Left lung (tissue), 10 donors: ENCODE results near the gene OCA2. TPM values are rescaled to one million over a fixed set of nuclear protein-coding genes. Genes with fewer than 3 reads are reported as not detected.

Experiments
- ATAC-seq: fragments of 200-7000 bp; cut with Tn5 transposase; one replicate; pipeline ENCODE4 v1.9.1; 2020; ENCODE audit warnings: moderate library complexity
- DNase-seq, 4 donors: peaks; one replicate each; pipeline ENCODE4 v3.0.0-alpha.2; 2013 to 2020
- H3K27ac ChIP-seq, 2 donors: fragments of 200-600 bp; sonication (generic) in 1 of 2; one replicate each; pipeline versions ENCODE4 v1.5.0 to v1.8.0; 2020 to 2021
- H3K27me3 ChIP-seq, 2 donors: fragments of 200-600 bp; sonication (generic) in 1 of 2; one replicate each; pipeline versions ENCODE4 v1.5.0 to v1.8.0; 2020 to 2021
- H3K36me3 ChIP-seq, 2 donors: fragments of 200-600 bp; sonication (generic) in 1 of 2; one replicate each; pipeline versions ENCODE4 v1.5.0 to v1.8.0; 2020 to 2021
- H3K4me1 ChIP-seq, 2 donors: fragments of 200-600 bp; one replicate each; pipeline ENCODE4 v1.8.0; 2021
- H3K4me3 ChIP-seq, 2 donors: fragments of 200-600 bp; sonication (generic) in 1 of 2; one replicate each; pipeline versions ENCODE4 v1.5.0 to v1.8.0; 2020 to 2021; ENCODE audit warnings: mild to moderate bottlenecking in 1 of 2
- H3K9me3 ChIP-seq, 2 donors: fragments of 200-600 bp; sonication (generic) in 1 of 2; one replicate each; pipeline versions ENCODE4 v1.5.0 to v1.8.0; 2020 to 2021
- intact Hi-C, 2 donors: fragments of 100-400 bp; cut with DNase I; formaldehyde crosslinking; loops; one replicate each; pipeline versions ENCODE4 v1.11.2 to v1.14.2; 2022
- polyA plus RNA-seq, 6 donors: library from polyadenylated mRNA; unstranded; fragments of 120-200 nt; gene quantifications; one replicate each; pipeline ENCODE4 v1.2.1, GENCODE V29; 2013; ENCODE audit not compliant: insufficient read length in 6 of 6
- total RNA-seq, 2 donors: library from RNA; stranded (reverse); fragmentation: NEBNext Ultra II Directional; extraction: Animal tissue kit (Norgen Biotek cat#: 25700); gene quantifications; one replicate each; pipeline ENCODE4 v1.2.1, GENCODE V29; 2021
- TF ChIP-seq, protein P1 (sequence below), 2 donors: fragments of 200-600 bp; sonication (generic) in 1 of 2; IDR thresholded peaks; one replicate each; pipeline versions ENCODE4 v1.5.0 to v1.8.0; 2021; ENCODE audit warnings: antibody characterized with exemption in 2 of 2
- donor health status: DM: no; HTN: yes; CAD: no.
- donor health status: DM: no; HTN: no; CAD: no.

Gene OCA2
- total and polyA plus RNA-seq, 8 donors, result 0.81 to 21.7 (median 13.2) TPM

DNA sequence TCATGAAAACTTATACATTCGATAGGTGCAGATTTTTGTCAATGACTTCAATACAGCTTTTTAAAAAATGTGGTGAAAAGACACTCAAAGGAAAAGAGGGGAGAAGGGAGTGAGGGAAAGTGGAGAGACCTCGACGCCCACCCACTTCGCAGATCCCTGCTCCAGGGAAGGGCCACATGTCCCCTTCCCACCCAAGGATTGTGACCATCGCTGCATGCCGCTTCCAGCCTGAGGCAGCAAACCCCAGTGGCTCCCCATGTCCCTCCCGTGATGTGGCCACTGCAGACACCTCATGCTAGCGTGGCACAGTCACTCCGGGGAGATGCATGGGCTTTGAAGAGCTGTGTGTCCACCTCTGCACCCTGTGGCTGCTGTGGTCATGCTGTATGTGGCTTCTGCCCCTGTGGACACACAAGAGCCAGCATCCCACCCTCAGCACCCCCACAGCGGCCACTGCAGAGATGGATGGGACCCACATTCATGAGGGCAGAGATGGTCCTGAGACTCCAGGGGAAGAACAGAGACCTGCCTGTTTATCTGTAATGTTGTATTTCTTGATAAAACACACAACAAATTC, 230.2 kb downstream of the OCA2 start:
- intact Hi-C loops, result no loop called here

DNA sequence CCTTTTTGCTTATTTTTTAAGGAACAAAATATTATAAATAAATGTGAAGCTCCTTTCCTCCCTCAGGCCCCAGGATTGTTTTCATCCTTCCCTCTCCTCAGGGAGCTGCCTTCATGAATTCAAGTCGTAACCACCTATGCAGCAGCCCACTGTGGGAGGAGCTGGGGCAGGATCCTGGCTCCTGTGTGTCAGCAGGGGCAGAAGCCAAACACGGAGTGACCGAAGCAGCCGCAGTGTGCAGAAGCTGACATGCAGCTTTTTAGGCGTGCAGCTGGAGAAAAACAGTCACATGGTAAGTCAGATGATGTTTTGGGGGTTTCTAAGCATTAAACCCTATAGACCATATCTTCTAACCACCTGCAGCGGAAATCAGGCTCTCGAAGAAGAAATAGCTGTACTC, 231.3 kb downstream of the OCA2 start:
- TF ChIP-seq, protein P1, sequence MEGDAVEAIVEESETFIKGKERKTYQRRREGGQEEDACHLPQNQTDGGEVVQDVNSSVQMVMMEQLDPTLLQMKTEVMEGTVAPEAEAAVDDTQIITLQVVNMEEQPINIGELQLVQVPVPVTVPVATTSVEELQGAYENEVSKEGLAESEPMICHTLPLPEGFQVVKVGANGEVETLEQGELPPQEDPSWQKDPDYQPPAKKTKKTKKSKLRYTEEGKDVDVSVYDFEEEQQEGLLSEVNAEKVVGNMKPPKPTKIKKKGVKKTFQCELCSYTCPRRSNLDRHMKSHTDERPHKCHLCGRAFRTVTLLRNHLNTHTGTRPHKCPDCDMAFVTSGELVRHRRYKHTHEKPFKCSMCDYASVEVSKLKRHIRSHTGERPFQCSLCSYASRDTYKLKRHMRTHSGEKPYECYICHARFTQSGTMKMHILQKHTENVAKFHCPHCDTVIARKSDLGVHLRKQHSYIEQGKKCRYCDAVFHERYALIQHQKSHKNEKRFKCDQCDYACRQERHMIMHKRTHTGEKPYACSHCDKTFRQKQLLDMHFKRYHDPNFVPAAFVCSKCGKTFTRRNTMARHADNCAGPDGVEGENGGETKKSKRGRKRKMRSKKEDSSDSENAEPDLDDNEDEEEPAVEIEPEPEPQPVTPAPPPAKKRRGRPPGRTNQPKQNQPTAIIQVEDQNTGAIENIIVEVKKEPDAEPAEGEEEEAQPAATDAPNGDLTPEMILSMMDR (IDR thresholded peaks at IDR 0.05), result no peak
- Histone ChIP-seq H3K27me3 (no peaks in the 10 kb centered on the region), H3K4me3 (no peak overlapping the region), H3K4me1 (no peaks in the 10 kb centered on the region), H3K36me3 (no peaks in the 10 kb centered on the region), H3K9me3 (no peaks in the 10 kb centered on the region), H3K27ac (no peak overlapping the region)
- DNase-seq (no peak), ATAC-seq (no peak)
- intact Hi-C loops, result no loop called here

More for the DNA sequence above, 230.2 kb downstream of the OCA2 start:
- ATAC-seq, result no peak
- no peaks in the 10 kb centered on the region for H3K36me3 ChIP-seq
- no peak overlapping the region for H3K27ac ChIP-seq
- H3K9me3 ChIP-seq, result no peaks in the 10 kb centered on the region
- H3K4me1 ChIP-seq, result no peaks in the 10 kb centered on the region
- DNase-seq, result no peak
- TF ChIP-seq, protein P1 (IDR thresholded peaks at IDR 0.05), result no peak
- H3K4me3 ChIP-seq, result no peak overlapping the region
- H3K27me3 ChIP-seq, result no peaks in the 10 kb centered on the region

DNA sequence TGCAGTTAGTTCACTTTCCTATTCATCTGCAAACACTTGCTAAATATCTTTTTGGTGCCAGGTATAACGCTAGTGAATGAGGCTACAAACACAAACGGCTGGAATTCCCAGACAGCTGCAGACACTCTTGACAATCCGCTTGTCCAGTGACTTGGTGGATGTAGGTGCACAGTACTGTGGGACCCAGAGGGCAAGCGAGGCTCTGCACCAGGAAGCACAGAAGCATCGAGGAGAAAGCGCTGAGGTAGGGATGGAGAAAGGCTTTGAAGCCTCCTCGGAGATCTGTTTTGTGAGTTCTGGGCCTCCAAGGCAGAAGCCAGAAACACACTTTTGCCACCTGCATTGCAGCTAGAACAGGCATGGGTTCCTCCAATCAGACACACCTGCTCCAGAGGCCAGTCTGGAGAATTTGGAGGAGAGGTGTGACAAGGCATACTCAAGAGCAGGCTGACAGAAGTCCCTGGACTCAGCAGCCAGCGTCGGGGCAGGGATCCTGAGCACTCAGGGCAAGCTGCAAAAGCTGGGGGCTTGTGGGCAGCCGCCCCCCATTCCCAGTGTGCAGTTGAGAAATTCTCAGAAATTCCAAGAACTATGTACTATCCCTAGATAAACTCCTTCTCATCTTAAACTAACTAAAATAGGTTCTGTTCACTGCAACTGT, 232.5 kb downstream of the OCA2 start:
- DNase-seq (no peak), ATAC-seq (no peak)
- intact Hi-C loops, result no loop called here
- Histone ChIP-seq H3K27me3 (no peaks in the 10 kb centered on the region), H3K4me3 (no peak overlapping the region), H3K36me3 (no peaks in the 10 kb centered on the region), H3K9me3 (peaks cover 0 to 8% of the 10 kb centered on the region in 2 donors), H3K4me1 (no peaks in the 10 kb centered on the region), H3K27ac (no peak overlapping the region)
- TF ChIP-seq, protein P1 (IDR thresholded peaks at IDR 0.05), result no peak

DNA sequence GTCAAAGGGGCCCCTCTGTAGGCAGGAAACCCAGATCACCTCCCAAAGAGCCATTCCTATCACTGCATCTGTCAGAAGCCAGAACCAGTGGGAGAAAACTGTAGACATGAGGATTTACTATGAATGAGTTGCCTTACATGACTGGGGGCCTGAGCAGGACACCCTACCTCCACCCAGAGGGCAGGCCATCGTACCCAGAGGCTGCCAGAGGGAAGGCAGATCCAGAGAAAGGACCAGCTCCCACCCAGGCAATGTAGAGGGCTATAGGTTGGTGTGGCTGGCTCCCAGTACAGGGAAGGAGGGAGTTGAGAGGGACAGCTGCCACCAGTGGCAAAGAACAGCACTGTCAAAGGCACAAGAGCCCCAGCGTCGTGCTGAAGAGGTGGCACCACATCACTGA, 233.2 kb downstream of the OCA2 start:
- DNase-seq (no peak), ATAC-seq (no peak)
- no peak overlapping the region for H3K4me3 ChIP-seq
- H3K27me3 ChIP-seq, result no peaks in the 10 kb centered on the region
- peaks cover 0 to 11% of the 10 kb centered on the region in 2 donors for H3K9me3 ChIP-seq
- no peak overlapping the region for H3K27ac ChIP-seq
- no peaks in the 10 kb centered on the region for H3K36me3 ChIP-seq
- TF ChIP-seq, protein P1 (IDR thresholded peaks at IDR 0.05), result no peak
- intact Hi-C loops, result no loop called here
- H3K4me1 ChIP-seq, result no peaks in the 10 kb centered on the region

DNA sequence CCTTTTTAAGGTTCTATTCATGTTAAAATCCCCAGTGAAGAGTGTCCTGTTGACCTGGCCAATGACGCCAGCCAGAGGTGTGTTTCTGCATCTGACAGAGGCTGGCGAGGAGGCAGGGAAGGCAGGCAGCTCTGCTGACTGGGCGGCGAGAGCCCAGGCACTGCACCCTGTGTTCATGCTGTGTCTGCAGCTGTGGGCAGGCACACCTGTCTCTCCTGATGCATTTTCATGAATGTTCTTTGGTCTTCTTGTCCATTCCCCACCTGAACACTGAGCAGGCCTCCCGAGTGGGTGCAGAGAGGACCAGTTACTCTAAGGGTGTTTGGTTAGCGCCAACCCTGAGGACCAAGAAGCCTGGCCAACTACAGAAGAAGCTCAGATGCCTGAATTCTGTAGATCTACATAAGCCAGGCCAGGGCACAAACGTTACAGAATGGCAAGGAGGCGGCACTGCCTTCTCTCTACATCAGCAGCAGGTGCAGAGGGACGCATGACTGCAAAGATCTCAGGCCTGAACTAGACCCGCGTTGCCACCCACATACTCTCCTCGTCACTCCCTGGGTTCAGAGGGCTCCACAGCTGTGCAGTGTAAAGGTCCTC, 233.7 kb downstream of the OCA2 start:
- Histone ChIP-seq H3K27me3 (no peaks in the 10 kb centered on the region), H3K36me3 (no peaks in the 10 kb centered on the region), H3K27ac (no peak overlapping the region), H3K9me3 (peaks cover 0 to 16% of the 10 kb centered on the region in 2 donors), H3K4me1 (no peaks in the 10 kb centered on the region), H3K4me3 (no peak overlapping the region)
- ATAC-seq, result no peak
- TF ChIP-seq, protein P1 (IDR thresholded peaks at IDR 0.05), result no peak
- DNase-seq, result no peak
- intact Hi-C loops, result no loop called here
